ENCODE measurements around the gene TEKT1. TPM values are rescaled to one million over a fixed set of nuclear protein-coding genes. Genes with fewer than 3 reads are reported as not detected.

Gene TEKT1
- total and polyA plus RNA-seq, 2 experiments from 2014 or later = not detected

DNA sequence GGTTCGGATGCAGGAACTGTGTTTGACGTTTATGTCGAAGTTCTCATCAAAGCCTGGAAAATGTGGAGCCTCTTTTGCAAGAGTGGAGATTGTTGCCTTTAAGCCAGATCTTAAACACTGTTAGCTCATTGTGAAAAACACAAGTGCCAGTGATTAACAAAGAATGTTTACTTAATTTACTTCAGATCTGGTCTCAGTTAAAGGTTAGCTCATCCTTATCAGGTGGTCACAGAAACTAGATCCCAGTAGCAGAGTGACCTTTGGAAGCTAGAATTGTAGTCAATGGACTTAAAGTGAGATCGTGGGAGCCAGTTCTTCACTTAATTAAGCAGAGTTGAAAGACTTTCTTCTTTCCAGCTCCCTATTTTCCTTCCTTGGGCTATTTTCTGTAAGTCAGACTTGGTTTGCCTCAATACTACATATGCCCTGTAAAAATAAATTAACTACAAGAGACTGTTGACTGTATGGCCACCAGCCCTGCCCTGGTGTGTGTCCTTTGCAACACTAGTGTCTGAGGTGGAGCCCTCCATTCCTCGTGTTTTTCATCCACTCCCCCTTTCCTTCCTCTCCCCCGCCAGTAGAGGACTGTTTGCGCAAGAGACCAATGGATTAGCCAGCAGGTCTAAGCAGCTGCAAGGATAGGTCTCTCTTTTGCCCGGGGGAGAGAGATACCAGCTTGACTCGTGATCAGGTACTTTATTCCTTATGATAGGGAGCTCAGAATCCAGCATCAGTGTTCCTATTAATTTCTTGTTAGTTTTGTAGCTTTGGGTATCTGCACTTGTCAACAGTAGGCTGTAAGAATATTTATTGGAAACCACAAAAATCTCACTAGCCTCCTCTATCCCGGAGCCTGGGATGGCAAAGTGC is 35.3 kb downstream of the TEKT1 start (continued):
- TF ChIP-seq, protein P1, sequence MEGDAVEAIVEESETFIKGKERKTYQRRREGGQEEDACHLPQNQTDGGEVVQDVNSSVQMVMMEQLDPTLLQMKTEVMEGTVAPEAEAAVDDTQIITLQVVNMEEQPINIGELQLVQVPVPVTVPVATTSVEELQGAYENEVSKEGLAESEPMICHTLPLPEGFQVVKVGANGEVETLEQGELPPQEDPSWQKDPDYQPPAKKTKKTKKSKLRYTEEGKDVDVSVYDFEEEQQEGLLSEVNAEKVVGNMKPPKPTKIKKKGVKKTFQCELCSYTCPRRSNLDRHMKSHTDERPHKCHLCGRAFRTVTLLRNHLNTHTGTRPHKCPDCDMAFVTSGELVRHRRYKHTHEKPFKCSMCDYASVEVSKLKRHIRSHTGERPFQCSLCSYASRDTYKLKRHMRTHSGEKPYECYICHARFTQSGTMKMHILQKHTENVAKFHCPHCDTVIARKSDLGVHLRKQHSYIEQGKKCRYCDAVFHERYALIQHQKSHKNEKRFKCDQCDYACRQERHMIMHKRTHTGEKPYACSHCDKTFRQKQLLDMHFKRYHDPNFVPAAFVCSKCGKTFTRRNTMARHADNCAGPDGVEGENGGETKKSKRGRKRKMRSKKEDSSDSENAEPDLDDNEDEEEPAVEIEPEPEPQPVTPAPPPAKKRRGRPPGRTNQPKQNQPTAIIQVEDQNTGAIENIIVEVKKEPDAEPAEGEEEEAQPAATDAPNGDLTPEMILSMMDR (conservative IDR thresholded peaks at IDR 0.05; ENCODE audit: low read depth in 2 of 2) = no peak
- no peak for TF ChIP-seq NANOG (IDR thresholded peaks at IDR 0.05; ENCODE audit: borderline replicate concordance)
- TF ChIP-seq, protein P2, sequence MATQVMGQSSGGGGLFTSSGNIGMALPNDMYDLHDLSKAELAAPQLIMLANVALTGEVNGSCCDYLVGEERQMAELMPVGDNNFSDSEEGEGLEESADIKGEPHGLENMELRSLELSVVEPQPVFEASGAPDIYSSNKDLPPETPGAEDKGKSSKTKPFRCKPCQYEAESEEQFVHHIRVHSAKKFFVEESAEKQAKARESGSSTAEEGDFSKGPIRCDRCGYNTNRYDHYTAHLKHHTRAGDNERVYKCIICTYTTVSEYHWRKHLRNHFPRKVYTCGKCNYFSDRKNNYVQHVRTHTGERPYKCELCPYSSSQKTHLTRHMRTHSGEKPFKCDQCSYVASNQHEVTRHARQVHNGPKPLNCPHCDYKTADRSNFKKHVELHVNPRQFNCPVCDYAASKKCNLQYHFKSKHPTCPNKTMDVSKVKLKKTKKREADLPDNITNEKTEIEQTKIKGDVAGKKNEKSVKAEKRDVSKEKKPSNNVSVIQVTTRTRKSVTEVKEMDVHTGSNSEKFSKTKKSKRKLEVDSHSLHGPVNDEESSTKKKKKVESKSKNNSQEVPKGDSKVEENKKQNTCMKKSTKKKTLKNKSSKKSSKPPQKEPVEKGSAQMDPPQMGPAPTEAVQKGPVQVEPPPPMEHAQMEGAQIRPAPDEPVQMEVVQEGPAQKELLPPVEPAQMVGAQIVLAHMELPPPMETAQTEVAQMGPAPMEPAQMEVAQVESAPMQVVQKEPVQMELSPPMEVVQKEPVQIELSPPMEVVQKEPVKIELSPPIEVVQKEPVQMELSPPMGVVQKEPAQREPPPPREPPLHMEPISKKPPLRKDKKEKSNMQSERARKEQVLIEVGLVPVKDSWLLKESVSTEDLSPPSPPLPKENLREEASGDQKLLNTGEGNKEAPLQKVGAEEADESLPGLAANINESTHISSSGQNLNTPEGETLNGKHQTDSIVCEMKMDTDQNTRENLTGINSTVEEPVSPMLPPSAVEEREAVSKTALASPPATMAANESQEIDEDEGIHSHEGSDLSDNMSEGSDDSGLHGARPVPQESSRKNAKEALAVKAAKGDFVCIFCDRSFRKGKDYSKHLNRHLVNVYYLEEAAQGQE (IDR thresholded peaks at IDR 0.05; ENCODE audit: unreplicated experiment) = no peak

DNA sequence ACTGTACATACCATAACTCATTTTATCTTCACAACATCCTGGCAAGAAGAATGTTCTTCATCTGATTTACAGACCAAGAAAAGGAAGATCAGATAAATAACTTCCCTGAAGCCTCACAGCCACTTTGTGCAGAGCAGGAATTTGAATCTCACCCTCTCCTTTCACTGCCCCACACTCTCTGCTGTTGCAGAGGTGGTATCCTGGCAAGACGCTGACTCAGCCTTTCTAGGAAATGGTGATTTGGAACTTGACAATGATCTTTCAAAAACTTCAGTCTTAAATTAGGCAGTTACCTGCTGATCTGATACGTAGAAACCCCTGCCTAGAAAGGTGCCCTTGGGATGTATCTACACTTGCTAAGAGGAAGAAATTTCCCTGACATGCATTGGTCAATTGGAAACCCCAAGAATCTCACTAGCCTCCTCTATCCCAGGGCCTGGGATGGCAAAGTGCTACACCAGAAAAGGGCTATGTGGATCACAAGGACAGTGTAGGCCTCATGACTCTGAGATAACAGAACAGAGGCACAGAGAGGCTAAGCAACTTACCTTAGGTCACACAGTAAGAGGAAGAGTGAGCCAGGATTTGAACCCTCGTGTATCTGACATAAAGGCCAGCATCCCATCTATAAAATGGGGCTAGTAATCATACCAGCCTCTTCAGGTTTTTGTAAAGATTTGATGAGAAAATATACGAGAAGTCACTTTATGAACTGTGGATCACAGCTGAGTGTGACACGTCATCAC is 37.6 kb downstream of the TEKT1 start:
- Mint-ChIP-seq H3K27me3 (ENCODE audit: insufficient read depth, low read depth, poor library complexity) (peaks cover 3% of the 10 kb centered on the region), H3K4me3 (no peak overlapping the region), H3K4me1 (peaks cover 5% of the 10 kb centered on the region; the same call in 2 of the 3 replicates), H3K9me3 (no peaks in the 10 kb centered on the region), H3K27ac (no peak overlapping the region; the same call in 1 of the 2 replicates), H3K36me3 (ENCODE audit: low read depth) (no peaks in the 10 kb centered on the region)
- H3K9me2 ChIP-seq (ENCODE audit: insufficient read depth) = no peaks in the 10 kb centered on the region
- H3K79me2 ChIP-seq (replicated peaks; ENCODE audit: insufficient read depth) = no peaks in the 10 kb centered on the region
- no peak for DNase-seq (ENCODE audit: low spot score)
- ATAC-seq = no peak
- no peaks in the 10 kb centered on the region for H3K36me3 ChIP-seq (ENCODE audit: insufficient read depth)
- no peaks in the 10 kb centered on the region for H4K20me1 ChIP-seq (replicated peaks; ENCODE audit: insufficient read depth)
- no peaks in the 10 kb centered on the region for H3F3A ChIP-seq (replicated peaks; ENCODE audit: low read depth)
- H3K27ac ChIP-seq (ENCODE audit: low read depth) = no peak overlapping the region
- H3K4me2 ChIP-seq = no peak overlapping the region
- H3K4me3 ChIP-seq = no peak overlapping the region
- H3K27me3 ChIP-seq (ENCODE audit: insufficient read depth) = no peaks in the 10 kb centered on the region
- 0 out of 2 replicates have a peak overlapping the region, but pooled peaks have one; percentile 12 for H2AFZ ChIP-seq
- H3K4me1 ChIP-seq (ENCODE audit: insufficient read depth) = peaks cover 3% of the 10 kb centered on the region; the same call in 1 of the 2 replicates
- no peak for TF ChIP-seq ZNF114 (CRISPR knock-in tag; IDR thresholded peaks at IDR 0.05)
- no peak for TF ChIP-seq JUNB (IDR thresholded peaks at IDR 0.05; ENCODE audit: unreplicated experiment)
- TF ChIP-seq EZH2phosphoT487 (IDR thresholded peaks at IDR 0.05; ENCODE audit: unreplicated experiment) = no peak
- TF ChIP-seq, protein P2 (IDR thresholded peaks at IDR 0.05; ENCODE audit: unreplicated experiment) = no peak

Data from GM23338 (cell line).